Spleen (tissue), 11 donors: ENCODE measurements around the gene AHI1. TPM values are rescaled to one million over a fixed set of nuclear protein-coding genes. Genes with fewer than 3 reads are reported as not detected.

Experiments used
- DNase-seq: peaks from one replicate; pipeline ENCODE4 v3.0.0-alpha.2; 2020
- H3K27ac ChIP-seq, 8 donors: fragments of 200-600 bp; sonication (generic) in 7 of 8; 1 replicate in 4 of 8; 2 replicates in 4 of 8; pipeline versions ENCODE4 v1.5.0 to v1.8.0; 2016 to 2021; ENCODE audit warnings: inconsistent platforms in 4 of 8, mild to moderate bottlenecking in 4 of 8, moderate library complexity in 1 of 8
- H3K27me3 ChIP-seq, 7 donors: fragments of 200-600 bp; sonication (generic) in 6 of 7; replicated peaks in 1 of 7; 1 replicate in 4 of 7; 2 replicates in 3 of 7; pipeline versions ENCODE4 v1.5.0 to v1.8.0; 2016 to 2021; ENCODE audit warnings: inconsistent platforms in 3 of 7, mild to moderate bottlenecking in 1 of 7
- H3K36me3 ChIP-seq, 6 donors: fragments of 200-600 bp; sonication (generic) in 5 of 6; 1 replicate in 4 of 6; 2 replicates in 2 of 6; pipeline versions ENCODE4 v1.5.0 to v1.8.0; 2016 to 2021; ENCODE audit warnings: inconsistent platforms in 2 of 6
- H3K4me1 ChIP-seq, 6 donors: fragments of 200-600 bp; sonication (generic) in 5 of 6; 1 replicate in 3 of 6; 2 replicates in 3 of 6; pipeline versions ENCODE4 v1.5.0 to v1.8.0; 2016 to 2021; ENCODE audit warnings: inconsistent platforms in 3 of 6
- H3K4me3 ChIP-seq, 8 donors: fragments of 200-600 bp; sonication (generic) in 7 of 8; 1 replicate in 4 of 8; 2 replicates in 4 of 8; pipeline versions ENCODE4 v1.5.0 to v1.8.0; 2016 to 2021; ENCODE audit warnings: inconsistent platforms in 4 of 8, mild to moderate bottlenecking in 4 of 8, moderate library complexity in 2 of 8
- H3K9me3 ChIP-seq, 8 donors: fragments of 200-600 bp; sonication (generic) in 7 of 8; 1 replicate in 4 of 8; 2 replicates in 4 of 8; pipeline versions ENCODE4 v1.5.0 to v1.8.0; 2016 to 2021; ENCODE audit warnings: inconsistent platforms in 4 of 8
- CTCF ChIP-seq, 11 experiments: fragments of 200-600 bp in 7 of 11; fragments of 450-650 bp in 4 of 11; sonication (generic) in 4 of 11; IDR thresholded peaks in 8 of 11; conservative IDR thresholded peaks in 3 of 11; 1 replicate in 7 of 11; 2 replicates in 4 of 11; pipeline versions ENCODE4 v1.4.0 to v1.8.0; 2016 to 2021; ENCODE audit warnings: antibody characterized with exemption in 11 of 11, inconsistent platforms in 4 of 11, mild to moderate bottlenecking in 1 of 11
- POLR2A ChIP-seq, 3 donors: fragments of 450-650 bp; IDR thresholded peaks; one replicate each; pipeline ENCODE4 v1.5.1; 2017; ENCODE audit warnings: antibody characterized with exemption in 3 of 3, mild to moderate bottlenecking in 1 of 3
- POLR2AphosphoS5 ChIP-seq, 3 donors: sonication (generic); formaldehyde crosslinking; IDR thresholded peaks; one replicate each; pipeline ENCODE4 v1.5.1; 2017; ENCODE audit warnings: antibody characterized with exemption in 3 of 3
- WGBS, 5 donors: extraction: QIAGEN DNeasy Blood & Tissue Kit in 3 of 5; methylation state at CpG; one replicate each; pipeline versions ENCODE4 v1.1.5 to v1.1.7; 2013 to 2018; 5-methylcytosine and 5-hydroxymethylcytosine counted together
- intact Hi-C: fragments of 100-400 bp; cut with DNase I; formaldehyde crosslinking; loops from one replicate; pipeline ENCODE4 v1.15.0; 2023; ENCODE audit warnings: low total_unique reads
- polyA plus RNA-seq, 3 donors: library from polyadenylated mRNA; stranded (reverse); fragments of 200-250 nt; gene quantifications; one replicate each; pipeline ENCODE4 v1.2.1, GENCODE V29; 2013
- total RNA-seq, 7 donors: library from RNA; depleted of rRNA in 3 of 7; stranded (reverse); fragments of >200 nt in 3 of 7; fragmentation: NEBNext Ultra II Directional in 4 of 7; extraction: Animal tissue kit (Norgen Biotek cat#: 25700) in 4 of 7; gene quantifications; one replicate each; pipeline versions ENCODE4 v1.1.0 to v1.2.1, GENCODE V29; 2016 to 2021
- donor health status: healthy with polysubstance abuse.
- donor health status: DM: no; HTN: no; CAD: no; lungs with moderate emphysema.
- donor health status: DM: no; HTN: no; CAD: no.
- donor health status: Bipolar disorder and iron deficiency.
- donor health status: healthy.
- donor health status: DM: no; HTN: no; CAD: no.
- donor health status: DM: yes; HTN: yes; CAD: no.

The AHI1 gene
- total and polyA plus RNA-seq, 10 donors = 3.6 to 21.8 (median 16.9) TPM

DNA sequence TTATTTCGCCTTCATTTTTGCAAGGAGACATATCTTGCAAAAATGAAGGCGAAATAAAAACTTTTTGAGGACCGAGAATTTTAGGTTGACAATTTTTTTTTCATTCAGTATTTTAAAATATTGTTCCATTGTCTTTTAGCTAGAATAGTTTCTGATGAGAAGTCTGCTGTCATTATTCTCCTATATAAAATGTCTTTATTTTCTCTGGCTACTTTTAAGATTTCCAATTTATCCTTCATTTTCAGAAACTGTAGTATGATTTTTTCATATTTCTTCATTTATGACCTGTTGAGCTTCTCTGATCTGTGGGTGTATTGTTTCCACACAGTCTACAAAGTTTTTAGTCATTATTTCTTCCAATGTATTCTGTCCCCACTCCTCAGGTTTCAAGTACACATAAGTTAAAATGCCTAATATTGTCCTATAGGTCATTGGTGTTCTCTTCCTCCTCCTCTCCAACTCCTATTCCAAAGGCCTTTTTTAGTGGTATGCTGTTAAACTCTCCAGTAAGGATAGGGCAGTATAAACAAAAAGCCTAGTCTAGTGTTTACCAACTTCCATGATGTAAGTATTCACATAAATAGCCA lies 15.7 kb downstream of the AHI1 start:
- peaks cover 18 to 71% (median 68%) of the 10 kb centered on the region in 8 donors for H3K9me3 ChIP-seq
- no peak for TF ChIP-seq POLR2A (IDR thresholded peaks at IDR 0.05)
- intact Hi-C loops = no loop called here
- H3K27ac ChIP-seq = no peak overlapping the region
- H3K36me3 ChIP-seq = peaks cover 0 to 86% (median 16%) of the 10 kb centered on the region in 6 donors
- no peak for DNase-seq
- no peak overlapping the region for H3K4me3 ChIP-seq
- no peaks in the 10 kb centered on the region for H3K4me1 ChIP-seq
- WGBS, 5 donors = 95 to 99% (median 98%) methylated on average over 3 of the region's 3 CpGs
- H3K27me3 ChIP-seq = no peaks in the 10 kb centered on the region

- Histone ChIP-seq H3K27ac (no peak overlapping the region), H3K36me3 (peaks cover 0 to 63% (median 11%) of the 10 kb centered on the region in 6 donors), H3K27me3 (no peaks in the 10 kb centered on the region), H3K9me3 (peaks cover 18 to 65% (median 61%) of the 10 kb centered on the region in 8 donors), H3K4me3 (no peak overlapping the region), H3K4me1 (no peaks in the 10 kb centered on the region)
- TF ChIP-seq POLR2A (IDR thresholded peaks at IDR 0.05) (no peak), POLR2AphosphoS5 (IDR thresholded peaks at IDR 0.05) (no peak), CTCF (IDR thresholded peaks at IDR 0.05 in 8 of 11, conservative IDR thresholded peaks at IDR 0.05 in 3 of 11) (no peak)
- no peak for DNase-seq
- intact Hi-C loops = no loop called here
- WGBS, 5 donors = 86 to 98% (median 89%) methylated on average over 2 of the region's 2 CpGs
Observed at GRCh38 chr6:135479601-135480000, 17.9 kb downstream of the AHI1 start.

DNA sequence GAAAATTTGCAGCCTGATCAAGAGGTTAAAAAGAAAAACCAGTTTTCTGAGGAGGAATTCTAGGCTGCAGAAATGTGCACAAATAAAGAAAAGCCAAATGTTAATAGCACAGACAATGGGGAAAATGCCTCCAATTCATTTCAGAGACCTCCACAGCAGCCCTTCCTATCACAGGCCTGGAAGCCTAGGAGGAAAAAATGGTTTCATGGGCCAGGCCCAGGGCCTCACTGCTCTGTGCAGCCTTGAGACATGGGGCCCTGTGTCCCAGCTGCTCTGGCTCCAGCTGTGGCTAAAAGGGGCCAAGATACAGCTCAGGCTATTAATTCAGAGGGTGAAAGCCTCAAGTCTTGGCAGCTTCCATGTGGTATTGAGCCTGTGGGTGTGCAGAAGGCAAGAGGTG lies 18.9 kb downstream of the AHI1 start:
- intact Hi-C loops = no loop called here

GRCh38 chr6:135475292-135475886 lies 22.2 kb downstream of the AHI1 start:
- TF ChIP-seq CTCF (IDR thresholded peaks at IDR 0.05 in 8 of 11, conservative IDR thresholded peaks at IDR 0.05 in 3 of 11) (no peak), POLR2AphosphoS5 (IDR thresholded peaks at IDR 0.05) (no peak), POLR2A (IDR thresholded peaks at IDR 0.05) (no peak)
- H3K27me3 ChIP-seq = no peaks in the 10 kb centered on the region
- intact Hi-C loops = no loop called here
- DNase-seq = no peak
- peaks cover 3 to 24% (median 20%) of the 10 kb centered on the region in 8 donors for H3K9me3 ChIP-seq
- H3K27ac ChIP-seq = no peak overlapping the region
- H3K4me3 ChIP-seq = no peak overlapping the region
- H3K4me1 ChIP-seq = no peaks in the 10 kb centered on the region
- peaks cover 0 to 32% (median 6%) of the 10 kb centered on the region in 6 donors for H3K36me3 ChIP-seq
- WGBS, 5 donors = 55 to 89% (median 66%) methylated on average over 1 to 2 of the region's 2 CpGs

More for the DNA sequence above, 18.9 kb downstream of the AHI1 start:
- Histone ChIP-seq H3K27ac (no peak overlapping the region), H3K4me1 (no peaks in the 10 kb centered on the region), H3K4me3 (no peak overlapping the region), H3K27me3 (no peaks in the 10 kb centered on the region), H3K9me3 (peaks cover 18 to 55% (median 52%) of the 10 kb centered on the region in 8 donors), H3K36me3 (peaks cover 0 to 53% (median 6%) of the 10 kb centered on the region in 6 donors)
- TF ChIP-seq POLR2A (IDR thresholded peaks at IDR 0.05) (no peak), CTCF (IDR thresholded peaks at IDR 0.05 in 8 of 11, conservative IDR thresholded peaks at IDR 0.05 in 3 of 11) (no peak), POLR2AphosphoS5 (IDR thresholded peaks at IDR 0.05) (no peak)
- DNase-seq = no peak
